IPS DF 6.9 (cell line): ENCODE results near the gene ANAPC2.

Experiments
- DNase-seq: peaks from one replicate; pipeline ENCODE4 v3.0.0-alpha.2; 2013; ENCODE audit warnings: low read depth, low spot score
- H3K27ac ChIP-seq: one replicate; pipeline ENCODE4 v1.5.1; 2013; ENCODE audit warnings: low read length, control low read depth
- H3K27me3 ChIP-seq: 2 replicates; pipeline ENCODE4 v1.6.1; 2013; ENCODE audit warnings: mild to moderate bottlenecking, low read length; ENCODE audit not compliant: control insufficient read depth, insufficient read depth
- H3K36me3 ChIP-seq: 2 replicates; pipeline ENCODE4 v1.6.1; 2013; ENCODE audit warnings: low read length; ENCODE audit not compliant: control insufficient read depth, insufficient read depth
- H3K4me1 ChIP-seq: 2 replicates; pipeline ENCODE4 v1.6.1; 2013; ENCODE audit warnings: low read length; ENCODE audit not compliant: control insufficient read depth, insufficient read depth
- H3K4me3 ChIP-seq: 2 replicates; pipeline ENCODE4 v1.5.1; 2013; ENCODE audit warnings: mild to moderate bottlenecking, low read length
- H3K9me3 ChIP-seq: 2 replicates; pipeline ENCODE4 v1.6.1; 2013; ENCODE audit warnings: low read length, inconsistent platforms; ENCODE audit not compliant: control insufficient read depth, insufficient read depth
- WGBS: extraction: QIAGEN DNeasy Blood & Tissue Kit; methylation state at CpG from one replicate; pipeline ENCODE4 v1.1.7; 2013; ENCODE audit warnings: mixed read lengths, missing lambda C conversion rate; ENCODE audit not compliant: insufficient read length, insufficient coverage; 5-methylcytosine and 5-hydroxymethylcytosine counted together

Gene ANAPC2

GRCh38 chr9:137171149-137171900 is 17.0 kb downstream of the ANAPC2 start:
- H3K9me3 ChIP-seq: no peaks in the 10 kb centered on the region
- no peak overlapping the region for H3K4me3 ChIP-seq
- no peak for DNase-seq
- no peaks in the 10 kb centered on the region; the same call in 1 of the 2 replicates for H3K36me3 ChIP-seq
- H3K4me1 ChIP-seq: peaks cover 9% of the 10 kb centered on the region
- no peak overlapping the region for H3K27ac ChIP-seq
- peaks cover 31% of the 10 kb centered on the region for H3K27me3 ChIP-seq
- no CpG with 5 or more reads among the region's 22 CpGs for WGBS

GRCh38 chr9:137170486-137171148 is 17.7 kb downstream of the ANAPC2 start:
- H3K4me3 ChIP-seq: no peak overlapping the region
- no CpG with 5 or more reads among the region's 14 CpGs for WGBS
- H3K36me3 ChIP-seq: no peaks in the 10 kb centered on the region; the same call in 1 of the 2 replicates
- H3K9me3 ChIP-seq: no peaks in the 10 kb centered on the region
- no peak overlapping the region for H3K27ac ChIP-seq
- H3K27me3 ChIP-seq: peaks cover 35% of the 10 kb centered on the region
- peaks cover 9% of the 10 kb centered on the region for H3K4me1 ChIP-seq
- DNase-seq: no peak

GRCh38 chr9:137169896-137170358 is 18.4 kb downstream of the ANAPC2 start, which contains the start of gene LRRC26:
TSS of gene LRRC26 (minus strand) at chr9:137170051. CDS start at chr9:137169943, 108 bp downstream.
- Histone ChIP-seq H3K27me3 (peaks cover 35% of the 10 kb centered on the region), H3K4me3 (peak within 1 kb of the TSS; percentile 35)

DNA sequence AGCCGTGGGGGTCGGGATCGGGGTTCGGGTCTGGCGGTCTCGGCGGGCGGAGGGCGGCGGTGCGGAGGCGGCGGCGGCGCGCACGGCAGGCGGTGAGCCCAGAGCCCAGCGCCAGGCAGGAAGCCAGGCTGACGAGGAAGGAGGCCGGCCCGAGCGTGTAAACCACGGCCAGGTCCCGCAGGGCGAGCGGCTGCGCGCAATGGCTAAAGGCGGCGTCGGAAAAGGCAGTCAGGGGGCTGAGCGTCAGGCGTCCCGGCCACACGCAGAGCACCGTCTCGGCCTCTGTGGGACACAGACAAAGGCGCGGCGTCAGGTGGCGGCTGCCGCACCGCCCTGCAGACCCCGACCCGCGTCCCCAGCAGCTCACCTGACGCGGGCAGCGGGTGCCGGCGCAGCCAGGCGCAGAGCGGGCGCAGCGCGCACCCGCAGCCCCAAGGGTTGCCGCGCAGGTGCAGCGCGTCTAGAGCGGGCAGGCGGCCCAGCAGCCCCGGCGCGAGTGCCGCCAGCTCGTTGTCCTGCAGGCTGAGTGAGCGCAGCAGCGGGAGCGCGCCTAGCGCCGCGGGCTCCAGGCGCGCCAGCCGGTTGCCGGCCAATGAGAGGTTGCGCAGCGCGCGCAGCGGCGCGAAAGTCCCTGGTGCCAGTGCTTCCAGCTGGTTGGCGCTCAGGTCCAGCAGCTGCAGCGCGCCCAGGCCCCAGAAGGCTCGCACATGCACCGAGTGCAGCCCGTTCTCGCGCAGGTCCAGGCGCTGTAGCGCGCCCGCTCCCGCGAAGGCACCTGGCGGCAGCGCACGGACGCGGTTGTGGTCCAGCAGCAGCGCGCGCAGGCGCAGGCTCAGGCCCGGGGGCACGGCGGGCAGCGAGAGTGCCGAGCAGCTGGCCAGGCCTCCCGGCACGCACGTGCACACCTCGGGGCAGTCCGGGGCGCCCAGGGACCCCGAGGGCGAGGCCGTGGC is 19.2 kb downstream of the ANAPC2 start:
- no peaks in the 10 kb centered on the region; the same call in 1 of the 2 replicates for H3K36me3 ChIP-seq
- no peak overlapping the region for H3K27ac ChIP-seq
- WGBS: no CpG with 5 or more reads among the region's 124 CpGs
- peaks cover 7% of the 10 kb centered on the region for H3K4me1 ChIP-seq
- H3K27me3 ChIP-seq: peaks cover 35% of the 10 kb centered on the region
- peak overlapping the region; percentile 35 for H3K4me3 ChIP-seq
- H3K9me3 ChIP-seq: no peaks in the 10 kb centered on the region
- no peak for DNase-seq

More at GRCh38 chr9:137169896-137170358, 18.4 kb downstream of the ANAPC2 start, which contains the start of gene LRRC26:
- no CpG with 5 or more reads among the region's 41 CpGs for WGBS
- Histone ChIP-seq H3K4me1 (peaks cover 7% of the 10 kb centered on the region), H3K9me3 (no peaks in the 10 kb centered on the region), H3K36me3 (no peaks in the 10 kb centered on the region), H3K27ac (no peak within 1 kb of the TSS)
- DNase-seq: no peak

GRCh38 chr9:137168573-137168903 is 19.8 kb downstream of the ANAPC2 start:
- H3K27ac ChIP-seq: no peak overlapping the region
- peaks cover 35% of the 10 kb centered on the region for H3K27me3 ChIP-seq
- no peak for DNase-seq
- no CpG with 5 or more reads among the region's 36 CpGs for WGBS
- peaks cover 7% of the 10 kb centered on the region for H3K4me1 ChIP-seq
- H3K36me3 ChIP-seq: no peaks in the 10 kb centered on the region; the same call in 1 of the 2 replicates
- H3K4me3 ChIP-seq: peak overlapping the region; percentile 35; the same call in 1 of the 2 replicates
- H3K9me3 ChIP-seq: no peaks in the 10 kb centered on the region

DNA sequence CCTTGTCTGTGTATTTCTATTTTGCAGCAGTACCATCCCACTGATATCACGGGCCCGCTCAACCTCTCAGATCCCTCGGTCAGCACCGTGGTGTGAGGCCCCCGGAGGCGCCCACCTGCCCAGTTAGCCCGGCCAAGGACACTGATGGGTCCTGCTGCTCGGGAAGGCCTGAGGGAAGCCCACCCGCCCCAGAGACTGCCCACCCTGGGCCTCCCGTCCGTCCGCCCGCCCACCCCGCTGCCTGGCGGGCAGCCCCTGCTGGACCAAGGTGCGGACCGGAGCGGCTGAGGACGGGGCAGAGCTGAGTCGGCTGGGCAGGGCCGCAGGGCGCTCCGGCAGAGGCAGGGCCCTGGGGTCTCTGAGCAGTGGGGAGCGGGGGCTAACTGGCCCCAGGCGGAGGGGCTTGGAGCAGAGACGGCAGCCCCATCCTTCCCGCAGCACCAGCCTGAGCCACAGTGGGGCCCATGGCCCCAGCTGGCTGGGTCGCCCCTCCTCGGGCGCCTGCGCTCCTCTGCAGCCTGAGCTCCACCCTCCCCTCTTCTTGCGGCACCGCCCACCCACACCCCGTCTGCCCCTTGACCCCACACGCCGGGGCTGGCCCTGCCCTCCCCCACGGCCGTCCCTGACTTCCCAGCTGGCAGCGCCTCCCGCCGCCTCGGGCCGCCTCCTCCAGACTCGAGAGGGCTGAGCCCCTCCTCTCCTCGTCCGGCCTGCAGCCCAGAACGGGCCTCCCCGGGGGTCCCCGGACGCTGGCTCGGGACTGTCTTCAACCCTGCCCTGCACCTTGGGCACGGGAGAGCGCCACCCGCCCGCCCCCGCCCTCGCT is 20.4 kb downstream of the ANAPC2 start:
- no peaks in the 10 kb centered on the region; the same call in 1 of the 2 replicates for H3K36me3 ChIP-seq
- H3K27me3 ChIP-seq: peaks cover 40% of the 10 kb centered on the region
- H3K27ac ChIP-seq: no peak overlapping the region
- H3K9me3 ChIP-seq: no peaks in the 10 kb centered on the region
- WGBS: no CpG with 5 or more reads among the region's 57 CpGs
- peak overlapping the region; percentile 14; the same call in 1 of the 2 replicates for H3K4me3 ChIP-seq
- peaks cover 7% of the 10 kb centered on the region for H3K4me1 ChIP-seq
- no peak for DNase-seq

DNA sequence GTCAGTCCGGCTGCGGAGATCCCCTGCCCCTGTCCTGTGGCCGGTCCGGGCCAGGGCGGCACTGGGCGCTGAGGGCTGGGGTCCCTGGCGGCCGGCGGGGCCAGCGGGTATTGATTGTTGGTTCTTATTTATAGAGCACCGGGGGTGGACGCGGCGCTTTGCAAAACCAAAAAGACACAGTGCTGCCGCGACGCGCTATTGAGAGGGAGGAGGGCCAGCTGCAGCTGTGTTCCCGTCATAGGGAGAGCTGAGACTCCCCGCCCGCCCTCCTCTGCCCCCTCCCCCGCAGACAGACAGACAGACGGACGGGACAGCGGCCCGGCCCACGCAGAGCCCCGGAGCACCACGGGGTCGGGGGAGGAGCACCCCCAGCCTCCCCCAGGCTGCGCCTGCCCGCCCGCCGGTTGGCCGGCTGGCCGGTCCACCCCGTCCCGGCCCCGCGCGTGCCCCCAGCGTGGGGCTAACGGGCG is 21.0 kb downstream of the ANAPC2 start:
- no peak for DNase-seq
- no peak overlapping the region for H3K27ac ChIP-seq

GRCh38 chr9:137166380-137167229 is 21.8 kb downstream of the ANAPC2 start:
- DNase-seq: no peak
- peaks cover 9% of the 10 kb centered on the region for H3K4me1 ChIP-seq
- no peak overlapping the region for H3K4me3 ChIP-seq
- no CpG with 5 or more reads among the region's 22 CpGs for WGBS
- H3K36me3 ChIP-seq: no peaks in the 10 kb centered on the region; the same call in 1 of the 2 replicates
- H3K27me3 ChIP-seq: peaks cover 44% of the 10 kb centered on the region
- no peak overlapping the region for H3K27ac ChIP-seq
- no peaks in the 10 kb centered on the region for H3K9me3 ChIP-seq

More for the DNA sequence above, 21.0 kb downstream of the ANAPC2 start:
- H3K9me3 ChIP-seq: no peaks in the 10 kb centered on the region
- WGBS: no CpG with 5 or more reads among the region's 44 CpGs
- peaks cover 42% of the 10 kb centered on the region for H3K27me3 ChIP-seq
- H3K4me1 ChIP-seq: peaks cover 9% of the 10 kb centered on the region
- H3K4me3 ChIP-seq: no peak overlapping the region
- H3K36me3 ChIP-seq: no peaks in the 10 kb centered on the region; the same call in 1 of the 2 replicates
